Measurements from ENCODE around the gene SSH2.

DNA sequence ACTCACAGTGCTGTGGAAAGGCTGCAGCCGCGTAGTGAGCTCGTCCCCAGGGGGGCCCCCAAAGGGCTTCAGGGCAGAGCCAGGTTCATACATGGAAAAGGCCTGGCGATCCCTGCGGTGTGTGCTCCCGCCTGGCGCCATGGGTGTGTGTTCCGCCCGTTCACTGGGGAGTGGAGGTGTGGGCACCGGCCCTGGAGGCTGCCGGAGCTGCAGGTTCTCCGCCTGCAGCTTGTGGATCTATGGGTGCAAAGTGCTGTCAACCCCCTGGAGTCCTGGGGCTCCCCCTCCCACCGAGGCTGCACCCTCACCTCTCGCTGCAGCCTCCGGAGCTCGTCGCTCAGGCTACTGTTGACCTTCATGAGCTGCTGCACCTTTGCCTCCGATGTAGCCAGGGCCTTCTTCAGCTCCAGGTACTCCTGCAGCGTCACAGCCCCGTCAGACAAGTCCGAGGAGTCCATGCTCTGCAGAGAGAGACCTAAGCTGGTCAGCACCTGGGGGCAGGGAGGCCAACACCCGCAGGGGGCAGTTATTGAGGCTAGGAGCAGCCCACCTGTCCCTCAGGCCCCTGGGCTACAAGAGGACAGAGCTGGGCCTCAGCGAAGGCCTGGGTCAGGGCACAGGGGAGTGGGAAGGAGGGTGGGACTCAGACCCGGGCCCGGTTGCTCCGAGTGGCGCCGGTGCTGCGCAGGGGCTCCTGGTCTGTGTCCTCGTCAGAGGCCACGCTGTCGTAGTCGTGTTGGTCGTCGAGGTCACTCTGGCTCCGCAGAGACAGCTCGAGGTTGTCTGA, 353.6 kb downstream of the SSH2 start:
- TF ChIP-seq, protein P1, sequence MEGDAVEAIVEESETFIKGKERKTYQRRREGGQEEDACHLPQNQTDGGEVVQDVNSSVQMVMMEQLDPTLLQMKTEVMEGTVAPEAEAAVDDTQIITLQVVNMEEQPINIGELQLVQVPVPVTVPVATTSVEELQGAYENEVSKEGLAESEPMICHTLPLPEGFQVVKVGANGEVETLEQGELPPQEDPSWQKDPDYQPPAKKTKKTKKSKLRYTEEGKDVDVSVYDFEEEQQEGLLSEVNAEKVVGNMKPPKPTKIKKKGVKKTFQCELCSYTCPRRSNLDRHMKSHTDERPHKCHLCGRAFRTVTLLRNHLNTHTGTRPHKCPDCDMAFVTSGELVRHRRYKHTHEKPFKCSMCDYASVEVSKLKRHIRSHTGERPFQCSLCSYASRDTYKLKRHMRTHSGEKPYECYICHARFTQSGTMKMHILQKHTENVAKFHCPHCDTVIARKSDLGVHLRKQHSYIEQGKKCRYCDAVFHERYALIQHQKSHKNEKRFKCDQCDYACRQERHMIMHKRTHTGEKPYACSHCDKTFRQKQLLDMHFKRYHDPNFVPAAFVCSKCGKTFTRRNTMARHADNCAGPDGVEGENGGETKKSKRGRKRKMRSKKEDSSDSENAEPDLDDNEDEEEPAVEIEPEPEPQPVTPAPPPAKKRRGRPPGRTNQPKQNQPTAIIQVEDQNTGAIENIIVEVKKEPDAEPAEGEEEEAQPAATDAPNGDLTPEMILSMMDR (IDR thresholded peaks at IDR 0.05; ENCODE audit: insufficient read depth, low read length, poor library complexity, severe bottlenecking) = no peak
- TF ChIP-seq EZH2phosphoT487 (conservative IDR thresholded peaks at IDR 0.05; ENCODE audit: low read length) = no peak

Measured in SU-DHL-6 (cell line).